VCaP (cell line): Measurements from ENCODE around the gene IQGAP3.
A peak's percentile ranks its signal among the peaks of the same experiment; 100 is the strongest.

ENCODE experiments used
- H3K27ac ChIP-seq: fragments of 450-650 bp; 2 replicates; pipeline ENCODE4 v1.5.1; 2017
- CTCF ChIP-seq: fragments of 450-650 bp; conservative IDR thresholded peaks from 2 replicates; pipeline ENCODE4 v1.5.1; 2017; ENCODE audit warnings: mild to moderate bottlenecking, moderate library complexity

The IQGAP3 gene

GRCh38 chr1:156497743-156498431 is 74.5 kb downstream of the IQGAP3 start:
- H3K27ac ChIP-seq: peak overlapping the region; percentile 98; the same call in 1 of the 2 replicates
- no peak for TF ChIP-seq CTCF

DNA sequence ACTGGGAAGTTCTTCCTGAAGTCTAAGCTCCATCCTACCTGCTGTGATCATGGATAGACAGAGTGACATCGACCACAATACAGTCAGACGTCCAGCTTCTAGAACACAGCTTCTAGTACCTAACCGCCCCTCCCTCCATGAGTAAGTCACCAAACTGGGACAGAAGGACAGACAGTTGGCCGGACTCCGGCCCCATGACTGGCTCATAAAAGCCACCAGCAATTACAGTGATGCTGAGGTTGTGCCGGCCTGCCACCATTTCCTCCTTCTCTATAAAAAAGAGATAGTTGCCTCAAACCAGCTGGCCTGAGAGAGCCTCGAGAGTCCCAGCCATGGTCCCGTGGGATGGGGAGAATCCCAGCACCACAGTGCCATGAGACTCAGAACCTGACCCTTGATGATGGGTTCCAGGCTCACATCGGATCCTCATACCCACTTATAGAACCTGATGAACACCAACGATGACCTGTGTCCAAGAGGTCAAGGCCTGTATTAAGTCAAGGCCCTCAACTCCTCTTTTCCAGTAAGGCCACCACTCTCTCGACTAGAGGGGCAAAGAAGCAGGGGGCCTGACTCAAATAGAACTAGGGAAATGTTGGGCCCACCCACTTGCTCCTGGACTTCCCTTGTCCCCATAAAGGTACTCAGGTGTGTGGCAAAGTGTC is 75.2 kb downstream of the IQGAP3 start:
- H3K27ac ChIP-seq: no peak overlapping the region
- TF ChIP-seq CTCF: no peak

DNA sequence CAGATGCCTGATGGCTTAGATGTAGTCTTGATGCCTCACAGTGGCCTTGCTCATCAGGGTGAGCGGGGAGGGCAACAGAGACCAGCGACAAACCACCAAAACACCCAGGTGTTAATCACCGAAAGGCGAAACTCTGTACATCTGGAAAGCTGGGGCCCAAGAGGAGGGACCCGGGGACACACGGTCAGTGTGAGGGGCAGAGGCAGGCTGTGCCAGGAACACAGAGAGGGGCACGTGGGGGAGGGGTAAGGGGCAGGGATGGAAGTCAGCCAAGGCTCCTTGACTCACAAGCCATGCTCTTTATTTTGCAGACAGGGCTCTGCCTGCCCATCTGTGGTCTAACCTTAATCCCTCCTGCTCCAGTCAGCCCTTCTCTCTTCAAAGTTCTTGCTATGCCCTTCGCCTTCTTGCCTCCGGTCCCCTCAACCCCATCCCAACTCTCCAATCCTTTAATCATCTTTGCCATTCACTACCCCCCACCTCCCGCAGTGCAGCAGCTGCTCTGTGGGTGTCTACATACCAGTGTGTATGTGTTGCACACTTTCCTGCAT is 76.1 kb downstream of the IQGAP3 start:
- no peak for TF ChIP-seq CTCF

GRCh38 chr1:156495401-156496140 is 76.8 kb downstream of the IQGAP3 start:
- no peak overlapping the region for H3K27ac ChIP-seq
- TF ChIP-seq CTCF: no peak

More for the DNA sequence above, 76.1 kb downstream of the IQGAP3 start:
- no peak overlapping the region for H3K27ac ChIP-seq

- H3K27ac ChIP-seq: no peak overlapping the region
- no peak for TF ChIP-seq CTCF
Measured at GRCh38 chr1:156494309-156494895, 78.0 kb downstream of the IQGAP3 start.

- H3K27ac ChIP-seq: no peak overlapping the region
- TF ChIP-seq CTCF: no peak
Measured at GRCh38 chr1:156493742-156494141, 78.6 kb downstream of the IQGAP3 start.
